Peyer's patch (tissue), 4 donors: Measurements from ENCODE around the gene CSMD2. TPM values are rescaled to one million over a fixed set of nuclear protein-coding genes. Genes with fewer than 3 reads are reported as not detected.

ENCODE experiments used
- DNase-seq, 3 donors: peaks; one replicate each; pipeline ENCODE4 v3.0.0-alpha.2; 2017 to 2019
- H3K27ac ChIP-seq, 4 donors: fragments of 200-600 bp; sonication (generic); one replicate each; pipeline ENCODE4 v1.5.1; 2016 to 2019
- H3K27me3 ChIP-seq, 2 donors: fragments of 200-600 bp; sonication (generic); one replicate each; pipeline ENCODE4 v1.5.1; 2019
- H3K36me3 ChIP-seq, 3 donors: fragments of 200-600 bp; sonication (generic); one replicate each; pipeline ENCODE4 v1.5.1; 2016 to 2019
- H3K4me1 ChIP-seq, 4 donors: fragments of 200-600 bp; sonication (generic); one replicate each; pipeline ENCODE4 v1.5.1; 2016 to 2019
- H3K4me3 ChIP-seq, 4 donors: fragments of 200-600 bp; sonication (generic); 1 replicate in 3 of 4; 2 replicates in 1 of 4; pipeline ENCODE4 v1.5.1; 2016 to 2019; ENCODE audit warnings: mild to moderate bottlenecking in 1 of 4
- H3K9me3 ChIP-seq, 4 donors: fragments of 200-600 bp; sonication (generic); one replicate each; pipeline ENCODE4 v1.5.1; 2016 to 2019; ENCODE audit warnings: mild to moderate bottlenecking in 1 of 4
- POLR2A ChIP-seq, 2 donors: fragments of 450-650 bp; IDR thresholded peaks; one replicate each; pipeline ENCODE4 v1.5.1; 2017; ENCODE audit warnings: antibody characterized with exemption in 2 of 2, mild to moderate bottlenecking in 2 of 2, moderate library complexity in 2 of 2
- total RNA-seq, 4 donors: library from RNA; depleted of rRNA; stranded (reverse); fragments of >200 nt; gene quantifications; one replicate each; pipeline ENCODE4 v1.1.0, GENCODE V29; 2016
- TF ChIP-seq, protein P1 (sequence below), 6 experiments: fragments of 450-650 bp in 4 of 6; fragments of 200-600 bp in 2 of 6; sonication (generic) in 1 of 6; IDR thresholded peaks; one replicate each; pipeline ENCODE4 v1.5.1; 2017 to 2019; ENCODE audit warnings: antibody characterized with exemption in 6 of 6, mild to moderate bottlenecking in 3 of 6, moderate library complexity in 1 of 6

The CSMD2 gene
- total RNA-seq, 4 donors from 2014 or later, result under 0.01 to 1.2 (median 0.70) TPM

- Histone ChIP-seq H3K9me3 (no peaks in the 10 kb centered on the region), H3K36me3 (no peaks in the 10 kb centered on the region), H3K4me1 (no peaks in the 10 kb centered on the region), H3K4me3 (no peak overlapping the region), H3K27ac (no peak overlapping the region), H3K27me3 (no peaks in the 10 kb centered on the region)
- no peak for DNase-seq
- TF ChIP-seq, protein P1, sequence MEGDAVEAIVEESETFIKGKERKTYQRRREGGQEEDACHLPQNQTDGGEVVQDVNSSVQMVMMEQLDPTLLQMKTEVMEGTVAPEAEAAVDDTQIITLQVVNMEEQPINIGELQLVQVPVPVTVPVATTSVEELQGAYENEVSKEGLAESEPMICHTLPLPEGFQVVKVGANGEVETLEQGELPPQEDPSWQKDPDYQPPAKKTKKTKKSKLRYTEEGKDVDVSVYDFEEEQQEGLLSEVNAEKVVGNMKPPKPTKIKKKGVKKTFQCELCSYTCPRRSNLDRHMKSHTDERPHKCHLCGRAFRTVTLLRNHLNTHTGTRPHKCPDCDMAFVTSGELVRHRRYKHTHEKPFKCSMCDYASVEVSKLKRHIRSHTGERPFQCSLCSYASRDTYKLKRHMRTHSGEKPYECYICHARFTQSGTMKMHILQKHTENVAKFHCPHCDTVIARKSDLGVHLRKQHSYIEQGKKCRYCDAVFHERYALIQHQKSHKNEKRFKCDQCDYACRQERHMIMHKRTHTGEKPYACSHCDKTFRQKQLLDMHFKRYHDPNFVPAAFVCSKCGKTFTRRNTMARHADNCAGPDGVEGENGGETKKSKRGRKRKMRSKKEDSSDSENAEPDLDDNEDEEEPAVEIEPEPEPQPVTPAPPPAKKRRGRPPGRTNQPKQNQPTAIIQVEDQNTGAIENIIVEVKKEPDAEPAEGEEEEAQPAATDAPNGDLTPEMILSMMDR (IDR thresholded peaks at IDR 0.05), result no peak
- TF ChIP-seq POLR2A (IDR thresholded peaks at IDR 0.05), result no peak
Observed at GRCh38 chr1:34005309-34005708, 159.7 kb downstream of the CSMD2 start.

GRCh38 chr1:34002810-34003209 is 162.2 kb downstream of the CSMD2 start:
- no peak for DNase-seq
- H3K27ac ChIP-seq, result no peak overlapping the region
- H3K36me3 ChIP-seq, result no peaks in the 10 kb centered on the region
- H3K9me3 ChIP-seq, result no peaks in the 10 kb centered on the region
- no peak for TF ChIP-seq POLR2A (IDR thresholded peaks at IDR 0.05)
- TF ChIP-seq, protein P1 (IDR thresholded peaks at IDR 0.05), result no peak
- H3K27me3 ChIP-seq, result no peaks in the 10 kb centered on the region
- H3K4me1 ChIP-seq, result no peaks in the 10 kb centered on the region
- H3K4me3 ChIP-seq, result no peak overlapping the region

GRCh38 chr1:33997127-33998036 is 167.6 kb downstream of the CSMD2 start:
- no peak for DNase-seq
- H3K27me3 ChIP-seq, result no peaks in the 10 kb centered on the region

GRCh38 chr1:33996281-33996680 is 168.7 kb downstream of the CSMD2 start:
- H3K36me3 ChIP-seq, result no peaks in the 10 kb centered on the region
- DNase-seq, result no peak
- no peaks in the 10 kb centered on the region for H3K4me1 ChIP-seq
- no peaks in the 10 kb centered on the region for H3K27me3 ChIP-seq
- H3K27ac ChIP-seq, result no peak overlapping the region
- TF ChIP-seq POLR2A (IDR thresholded peaks at IDR 0.05), result no peak
- TF ChIP-seq, protein P1 (IDR thresholded peaks at IDR 0.05), result no peak
- no peak overlapping the region for H3K4me3 ChIP-seq
- no peaks in the 10 kb centered on the region for H3K9me3 ChIP-seq

More at GRCh38 chr1:33997127-33998036, 167.6 kb downstream of the CSMD2 start:
- H3K4me3 ChIP-seq, result no peak overlapping the region
- H3K4me1 ChIP-seq, result no peaks in the 10 kb centered on the region
- H3K27ac ChIP-seq, result no peak overlapping the region
- H3K9me3 ChIP-seq, result no peaks in the 10 kb centered on the region
- TF ChIP-seq, protein P1 (IDR thresholded peaks at IDR 0.05), result no peak
- no peak for TF ChIP-seq POLR2A (IDR thresholded peaks at IDR 0.05)
- no peaks in the 10 kb centered on the region for H3K36me3 ChIP-seq

DNA sequence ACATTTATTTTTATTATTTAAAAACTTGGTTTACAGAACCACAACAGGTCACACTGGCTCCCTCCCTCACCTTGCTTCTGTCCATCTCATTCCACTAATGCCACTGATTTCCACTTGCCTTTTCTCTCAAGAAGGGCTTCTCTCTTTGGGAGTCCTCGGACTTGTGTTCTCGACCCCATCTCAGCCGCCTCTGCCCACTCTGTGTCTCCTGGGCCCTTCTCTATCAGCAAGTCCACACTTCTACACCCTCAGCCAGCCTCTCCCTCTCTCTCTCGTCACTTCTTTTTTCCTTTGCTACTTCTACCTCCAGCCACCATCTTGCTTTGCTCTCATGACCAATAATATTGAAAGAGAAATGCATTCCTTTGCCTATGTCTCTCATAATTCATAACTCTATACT is 171.7 kb downstream of the CSMD2 start:
- DNase-seq, result no peak
- Histone ChIP-seq H3K4me1 (no peaks in the 10 kb centered on the region), H3K27ac (no peak overlapping the region), H3K9me3 (no peaks in the 10 kb centered on the region), H3K4me3 (no peak overlapping the region), H3K27me3 (no peaks in the 10 kb centered on the region), H3K36me3 (no peaks in the 10 kb centered on the region)
- TF ChIP-seq, protein P1 (IDR thresholded peaks at IDR 0.05), result no peak
- no peak for TF ChIP-seq POLR2A (IDR thresholded peaks at IDR 0.05)
